ENCODE results near the gene TK1. TPM values are rescaled to one million over a fixed set of nuclear protein-coding genes. Genes with fewer than 3 reads are reported as not detected.

Gene TK1
- total RNA-seq, 1 experiment from 2014 or later: 72.5 TPM

DNA sequence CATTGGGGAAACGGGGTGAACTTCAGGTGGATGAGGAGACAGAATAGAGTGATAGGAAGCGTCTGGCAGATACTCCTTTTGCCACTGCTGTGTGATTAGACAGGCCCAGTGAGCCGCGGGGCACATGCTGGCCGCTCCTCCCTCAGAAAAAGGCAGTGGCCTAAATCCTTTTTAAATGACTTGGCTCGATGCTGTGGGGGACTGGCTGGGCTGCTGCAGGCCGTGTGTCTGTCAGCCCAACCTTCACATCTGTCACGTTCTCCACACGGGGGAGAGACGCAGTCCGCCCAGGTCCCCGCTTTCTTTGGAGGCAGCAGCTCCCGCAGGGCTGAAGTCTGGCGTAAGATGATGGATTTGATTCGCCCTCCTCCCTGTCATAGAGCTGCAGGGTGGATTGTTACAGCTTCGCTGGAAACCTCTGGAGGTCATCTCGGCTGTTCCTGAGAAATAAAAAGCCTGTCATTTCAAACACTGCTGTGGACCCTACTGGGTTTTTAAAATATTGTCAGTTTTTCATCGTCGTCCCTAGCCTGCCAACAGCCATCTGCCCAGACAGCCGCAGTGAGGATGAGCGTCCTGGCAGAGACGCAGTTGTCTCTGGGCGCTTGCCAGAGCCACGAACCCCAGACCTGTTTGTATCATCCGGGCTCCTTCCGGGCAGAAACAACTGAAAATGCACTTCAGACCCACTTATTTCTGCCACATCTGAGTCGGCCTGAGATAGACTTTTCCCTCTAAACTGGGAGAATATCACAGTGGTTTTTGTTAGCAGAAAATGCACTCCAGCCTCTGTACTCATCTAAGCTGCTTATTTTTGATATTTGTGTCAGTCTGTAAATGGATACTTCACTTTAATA lies 37.6 kb upstream of the TK1 start:
- Mint-ChIP-seq H3K36me3 (peaks cover 38% of the 10 kb centered on the region), H3K9me3 (no peaks in the 10 kb centered on the region), H3K27ac (no peak overlapping the region; the same call in 1 of the 2 replicates), H3K27me3 (ENCODE audit: low read depth) (no peaks in the 10 kb centered on the region), H3K4me3 (no peak overlapping the region), H3K4me1 (peaks cover 6% of the 10 kb centered on the region)
- TF ChIP-seq NFYB (CRISPR knock-in tag; conservative IDR thresholded peaks at IDR 0.05; ENCODE audit: low read depth): no peak
- no peak for TF ChIP-seq MYBL2 (CRISPR knock-in tag; IDR thresholded peaks at IDR 0.05)
- no peak for DNase-seq (ENCODE audit: low spot score)
- no peak for ATAC-seq
- POLR2A ChIA-PET: no interaction called here
- CTCF ChIA-PET: interaction anchor here (1.0 to 2.8 kb wide), 4 partner anchors 25 to 50 kb away, joined by 3 to 18 read pairs (median 4); no protein-coding TSS in a partner anchor

DNA sequence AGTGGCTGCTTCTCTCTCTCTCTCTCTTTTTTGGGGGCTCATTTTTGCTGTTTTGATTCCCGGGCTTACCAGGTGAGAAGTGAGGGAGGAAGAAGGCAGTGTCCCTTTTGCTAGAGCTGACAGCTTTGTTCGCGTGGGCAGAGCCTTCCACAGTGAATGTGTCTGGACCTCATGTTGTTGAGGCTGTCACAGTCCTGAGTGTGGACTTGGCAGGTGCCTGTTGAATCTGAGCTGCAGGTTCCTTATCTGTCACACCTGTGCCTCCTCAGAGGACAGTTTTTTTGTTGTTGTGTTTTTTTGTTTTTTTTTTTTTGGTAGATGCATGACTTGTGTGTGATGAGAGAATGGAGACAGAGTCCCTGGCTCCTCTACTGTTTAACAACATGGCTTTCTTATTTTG lies 36.9 kb upstream of the TK1 start:
- no peak overlapping the region for H3K27ac Mint-ChIP-seq
- no peaks in the 10 kb centered on the region for H3K27me3 Mint-ChIP-seq (ENCODE audit: low read depth)
- no peak overlapping the region for H3K4me3 Mint-ChIP-seq
- POLR2A ChIA-PET: no interaction called here
- peaks cover 13% of the 10 kb centered on the region for H3K4me1 Mint-ChIP-seq
- H3K36me3 Mint-ChIP-seq: peaks cover 45% of the 10 kb centered on the region
- TF ChIP-seq RELA (CRISPR knock-in tag; IDR thresholded peaks at IDR 0.05; ENCODE audit: borderline replicate concordance) (no peak), ZNF232 (CRISPR knock-in tag; IDR thresholded peaks at IDR 0.05) (no peak), ZNF219 (CRISPR knock-in tag; IDR thresholded peaks at IDR 0.05; ENCODE audit: borderline replicate concordance) (no peak), HMGA2 (CRISPR knock-in tag; IDR thresholded peaks at IDR 0.05) (no peak), GABPB1 (CRISPR knock-in tag; IDR thresholded peaks at IDR 0.05) (no peak), EMX1 (CRISPR knock-in tag; IDR thresholded peaks at IDR 0.05) (no peak), FOXJ3 (CRISPR knock-in tag; IDR thresholded peaks at IDR 0.05; ENCODE audit: borderline replicate concordance) (no peak), CREM (CRISPR knock-in tag; IDR thresholded peaks at IDR 0.05) (no peak)
- TF ChIP-seq, protein P1, sequence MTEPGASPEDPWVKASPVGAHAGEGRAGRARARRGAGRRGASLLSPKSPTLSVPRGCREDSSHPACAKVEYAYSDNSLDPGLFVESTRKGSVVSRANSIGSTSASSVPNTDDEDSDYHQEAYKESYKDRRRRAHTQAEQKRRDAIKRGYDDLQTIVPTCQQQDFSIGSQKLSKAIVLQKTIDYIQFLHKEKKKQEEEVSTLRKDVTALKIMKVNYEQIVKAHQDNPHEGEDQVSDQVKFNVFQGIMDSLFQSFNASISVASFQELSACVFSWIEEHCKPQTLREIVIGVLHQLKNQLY (CRISPR knock-in tag; IDR thresholded peaks at IDR 0.05): no peak
- TF ChIP-seq, protein P2, sequence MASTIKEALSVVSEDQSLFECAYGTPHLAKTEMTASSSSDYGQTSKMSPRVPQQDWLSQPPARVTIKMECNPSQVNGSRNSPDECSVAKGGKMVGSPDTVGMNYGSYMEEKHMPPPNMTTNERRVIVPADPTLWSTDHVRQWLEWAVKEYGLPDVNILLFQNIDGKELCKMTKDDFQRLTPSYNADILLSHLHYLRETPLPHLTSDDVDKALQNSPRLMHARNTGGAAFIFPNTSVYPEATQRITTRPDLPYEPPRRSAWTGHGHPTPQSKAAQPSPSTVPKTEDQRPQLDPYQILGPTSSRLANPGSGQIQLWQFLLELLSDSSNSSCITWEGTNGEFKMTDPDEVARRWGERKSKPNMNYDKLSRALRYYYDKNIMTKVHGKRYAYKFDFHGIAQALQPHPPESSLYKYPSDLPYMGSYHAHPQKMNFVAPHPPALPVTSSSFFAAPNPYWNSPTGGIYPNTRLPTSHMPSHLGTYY (CRISPR knock-in tag; IDR thresholded peaks at IDR 0.05): no peak
- TF ChIP-seq, protein P3, sequence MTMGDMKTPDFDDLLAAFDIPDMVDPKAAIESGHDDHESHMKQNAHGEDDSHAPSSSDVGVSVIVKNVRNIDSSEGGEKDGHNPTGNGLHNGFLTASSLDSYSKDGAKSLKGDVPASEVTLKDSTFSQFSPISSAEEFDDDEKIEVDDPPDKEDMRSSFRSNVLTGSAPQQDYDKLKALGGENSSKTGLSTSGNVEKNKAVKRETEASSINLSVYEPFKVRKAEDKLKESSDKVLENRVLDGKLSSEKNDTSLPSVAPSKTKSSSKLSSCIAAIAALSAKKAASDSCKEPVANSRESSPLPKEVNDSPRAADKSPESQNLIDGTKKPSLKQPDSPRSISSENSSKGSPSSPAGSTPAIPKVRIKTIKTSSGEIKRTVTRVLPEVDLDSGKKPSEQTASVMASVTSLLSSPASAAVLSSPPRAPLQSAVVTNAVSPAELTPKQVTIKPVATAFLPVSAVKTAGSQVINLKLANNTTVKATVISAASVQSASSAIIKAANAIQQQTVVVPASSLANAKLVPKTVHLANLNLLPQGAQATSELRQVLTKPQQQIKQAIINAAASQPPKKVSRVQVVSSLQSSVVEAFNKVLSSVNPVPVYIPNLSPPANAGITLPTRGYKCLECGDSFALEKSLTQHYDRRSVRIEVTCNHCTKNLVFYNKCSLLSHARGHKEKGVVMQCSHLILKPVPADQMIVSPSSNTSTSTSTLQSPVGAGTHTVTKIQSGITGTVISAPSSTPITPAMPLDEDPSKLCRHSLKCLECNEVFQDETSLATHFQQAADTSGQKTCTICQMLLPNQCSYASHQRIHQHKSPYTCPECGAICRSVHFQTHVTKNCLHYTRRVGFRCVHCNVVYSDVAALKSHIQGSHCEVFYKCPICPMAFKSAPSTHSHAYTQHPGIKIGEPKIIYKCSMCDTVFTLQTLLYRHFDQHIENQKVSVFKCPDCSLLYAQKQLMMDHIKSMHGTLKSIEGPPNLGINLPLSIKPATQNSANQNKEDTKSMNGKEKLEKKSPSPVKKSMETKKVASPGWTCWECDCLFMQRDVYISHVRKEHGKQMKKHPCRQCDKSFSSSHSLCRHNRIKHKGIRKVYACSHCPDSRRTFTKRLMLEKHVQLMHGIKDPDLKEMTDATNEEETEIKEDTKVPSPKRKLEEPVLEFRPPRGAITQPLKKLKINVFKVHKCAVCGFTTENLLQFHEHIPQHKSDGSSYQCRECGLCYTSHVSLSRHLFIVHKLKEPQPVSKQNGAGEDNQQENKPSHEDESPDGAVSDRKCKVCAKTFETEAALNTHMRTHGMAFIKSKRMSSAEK (CRISPR knock-in tag; IDR thresholded peaks at IDR 0.05; ENCODE audit: borderline replicate concordance): no peak
- TF ChIP-seq, protein P4, sequence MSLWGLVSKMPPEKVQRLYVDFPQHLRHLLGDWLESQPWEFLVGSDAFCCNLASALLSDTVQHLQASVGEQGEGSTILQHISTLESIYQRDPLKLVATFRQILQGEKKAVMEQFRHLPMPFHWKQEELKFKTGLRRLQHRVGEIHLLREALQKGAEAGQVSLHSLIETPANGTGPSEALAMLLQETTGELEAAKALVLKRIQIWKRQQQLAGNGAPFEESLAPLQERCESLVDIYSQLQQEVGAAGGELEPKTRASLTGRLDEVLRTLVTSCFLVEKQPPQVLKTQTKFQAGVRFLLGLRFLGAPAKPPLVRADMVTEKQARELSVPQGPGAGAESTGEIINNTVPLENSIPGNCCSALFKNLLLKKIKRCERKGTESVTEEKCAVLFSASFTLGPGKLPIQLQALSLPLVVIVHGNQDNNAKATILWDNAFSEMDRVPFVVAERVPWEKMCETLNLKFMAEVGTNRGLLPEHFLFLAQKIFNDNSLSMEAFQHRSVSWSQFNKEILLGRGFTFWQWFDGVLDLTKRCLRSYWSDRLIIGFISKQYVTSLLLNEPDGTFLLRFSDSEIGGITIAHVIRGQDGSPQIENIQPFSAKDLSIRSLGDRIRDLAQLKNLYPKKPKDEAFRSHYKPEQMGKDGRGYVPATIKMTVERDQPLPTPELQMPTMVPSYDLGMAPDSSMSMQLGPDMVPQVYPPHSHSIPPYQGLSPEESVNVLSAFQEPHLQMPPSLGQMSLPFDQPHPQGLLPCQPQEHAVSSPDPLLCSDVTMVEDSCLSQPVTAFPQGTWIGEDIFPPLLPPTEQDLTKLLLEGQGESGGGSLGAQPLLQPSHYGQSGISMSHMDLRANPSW (CRISPR knock-in tag; conservative IDR thresholded peaks at IDR 0.05; ENCODE audit: low read depth): no peak
- TF ChIP-seq, protein P5, sequence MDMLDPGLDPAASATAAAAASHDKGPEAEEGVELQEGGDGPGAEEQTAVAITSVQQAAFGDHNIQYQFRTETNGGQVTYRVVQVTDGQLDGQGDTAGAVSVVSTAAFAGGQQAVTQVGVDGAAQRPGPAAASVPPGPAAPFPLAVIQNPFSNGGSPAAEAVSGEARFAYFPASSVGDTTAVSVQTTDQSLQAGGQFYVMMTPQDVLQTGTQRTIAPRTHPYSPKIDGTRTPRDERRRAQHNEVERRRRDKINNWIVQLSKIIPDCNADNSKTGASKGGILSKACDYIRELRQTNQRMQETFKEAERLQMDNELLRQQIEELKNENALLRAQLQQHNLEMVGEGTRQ (CRISPR knock-in tag; IDR thresholded peaks at IDR 0.05): no peak
- TF ChIP-seq, protein P6, sequence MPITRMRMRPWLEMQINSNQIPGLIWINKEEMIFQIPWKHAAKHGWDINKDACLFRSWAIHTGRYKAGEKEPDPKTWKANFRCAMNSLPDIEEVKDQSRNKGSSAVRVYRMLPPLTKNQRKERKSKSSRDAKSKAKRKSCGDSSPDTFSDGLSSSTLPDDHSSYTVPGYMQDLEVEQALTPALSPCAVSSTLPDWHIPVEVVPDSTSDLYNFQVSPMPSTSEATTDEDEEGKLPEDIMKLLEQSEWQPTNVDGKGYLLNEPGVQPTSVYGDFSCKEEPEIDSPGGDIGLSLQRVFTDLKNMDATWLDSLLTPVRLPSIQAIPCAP (CRISPR knock-in tag; IDR thresholded peaks at IDR 0.05): no peak
- TF ChIP-seq, protein P7, sequence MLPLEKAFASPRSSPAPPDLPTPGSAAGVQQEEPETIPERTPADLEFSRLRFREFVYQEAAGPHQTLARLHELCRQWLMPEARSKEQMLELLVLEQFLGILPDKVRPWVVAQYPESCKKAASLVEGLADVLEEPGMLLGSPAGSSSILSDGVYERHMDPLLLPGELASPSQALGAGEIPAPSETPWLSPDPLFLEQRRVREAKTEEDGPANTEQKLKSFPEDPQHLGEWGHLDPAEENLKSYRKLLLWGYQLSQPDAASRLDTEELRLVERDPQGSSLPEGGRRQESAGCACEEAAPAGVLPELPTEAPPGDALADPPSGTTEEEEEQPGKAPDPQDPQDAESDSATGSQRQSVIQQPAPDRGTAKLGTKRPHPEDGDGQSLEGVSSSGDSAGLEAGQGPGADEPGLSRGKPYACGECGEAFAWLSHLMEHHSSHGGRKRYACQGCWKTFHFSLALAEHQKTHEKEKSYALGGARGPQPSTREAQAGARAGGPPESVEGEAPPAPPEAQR (CRISPR knock-in tag; IDR thresholded peaks at IDR 0.05): no peak
- CTCF ChIA-PET: interaction anchor here (1.2 to 1.6 kb wide), 2 partner anchors 27 to 37 kb away, joined by 3 read pairs; no protein-coding TSS in a partner anchor
- no peaks in the 10 kb centered on the region for H3K9me3 Mint-ChIP-seq
- DNase-seq (ENCODE audit: low spot score) (no peak), ATAC-seq (no peak)

Data from WTC11 (cell line).